HG02840 (cell line): Measurements from ENCODE around the gene NT5M.

Experiments used
- ATAC-seq: cut with Tn5 transposase; IDR thresholded peaks from one replicate; pipeline ENCODE4 v1.9.1; 2021; ENCODE audit warnings: mild to moderate bottlenecking, moderate library complexity, moderate number of reproducible peaks; ENCODE audit not compliant: unreplicated experiment, low FRiP score

Gene NT5M

DNA sequence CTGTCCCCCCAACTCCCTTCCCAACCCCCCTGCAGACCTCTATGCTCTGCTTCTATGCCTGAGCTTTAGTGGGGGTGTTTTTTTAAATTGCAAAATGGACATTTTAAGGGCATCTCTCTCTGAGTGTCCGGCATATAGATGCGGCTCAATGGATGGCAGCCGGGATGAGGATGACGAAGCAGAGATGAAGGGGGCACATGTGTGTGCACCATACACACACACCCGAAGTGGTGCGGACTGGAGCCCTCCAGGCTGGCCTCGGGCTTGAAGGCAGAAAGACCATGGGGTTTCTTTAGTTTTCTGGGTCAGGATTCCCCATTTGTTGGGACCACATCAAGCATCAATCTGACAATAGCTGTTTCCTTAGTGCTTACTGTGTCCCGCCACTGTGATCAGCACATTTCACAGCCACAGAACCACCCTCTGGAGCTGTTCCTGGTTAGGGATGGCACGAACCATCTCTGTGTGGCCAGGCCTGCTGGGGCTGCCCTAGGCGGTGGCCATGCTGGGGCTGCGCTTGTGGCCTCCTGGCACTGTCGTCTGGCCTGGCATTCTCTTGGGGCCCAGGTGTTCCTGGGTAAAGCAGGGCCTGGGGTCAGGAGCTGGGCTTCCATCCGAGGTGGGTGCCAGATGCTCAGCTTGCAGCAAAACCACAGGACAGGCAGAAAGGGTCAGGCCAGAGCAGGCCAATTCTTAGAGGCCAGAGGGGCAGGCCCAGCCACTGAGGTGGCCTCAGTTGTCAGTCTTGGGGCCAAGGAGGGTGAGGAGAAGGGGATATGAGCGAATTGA, 49.9 kb downstream of the NT5M start:
- ATAC-seq: no peak

- ATAC-seq: no peak
Measured at GRCh38 chr17:17353625-17354484, 50.7 kb downstream of the NT5M start.

- no peak for ATAC-seq
Measured at GRCh38 chr17:17354560-17355349, 51.6 kb downstream of the NT5M start.

GRCh38 chr17:17355426-17355825, 52.3 kb downstream of the NT5M start:
- ATAC-seq: no peak

- ATAC-seq: no peak
Measured at GRCh38 chr17:17356149-17356930, 53.2 kb downstream of the NT5M start.

- ATAC-seq: no peak
Measured at GRCh38 chr17:17356931-17357270, 53.7 kb downstream of the NT5M start.

DNA sequence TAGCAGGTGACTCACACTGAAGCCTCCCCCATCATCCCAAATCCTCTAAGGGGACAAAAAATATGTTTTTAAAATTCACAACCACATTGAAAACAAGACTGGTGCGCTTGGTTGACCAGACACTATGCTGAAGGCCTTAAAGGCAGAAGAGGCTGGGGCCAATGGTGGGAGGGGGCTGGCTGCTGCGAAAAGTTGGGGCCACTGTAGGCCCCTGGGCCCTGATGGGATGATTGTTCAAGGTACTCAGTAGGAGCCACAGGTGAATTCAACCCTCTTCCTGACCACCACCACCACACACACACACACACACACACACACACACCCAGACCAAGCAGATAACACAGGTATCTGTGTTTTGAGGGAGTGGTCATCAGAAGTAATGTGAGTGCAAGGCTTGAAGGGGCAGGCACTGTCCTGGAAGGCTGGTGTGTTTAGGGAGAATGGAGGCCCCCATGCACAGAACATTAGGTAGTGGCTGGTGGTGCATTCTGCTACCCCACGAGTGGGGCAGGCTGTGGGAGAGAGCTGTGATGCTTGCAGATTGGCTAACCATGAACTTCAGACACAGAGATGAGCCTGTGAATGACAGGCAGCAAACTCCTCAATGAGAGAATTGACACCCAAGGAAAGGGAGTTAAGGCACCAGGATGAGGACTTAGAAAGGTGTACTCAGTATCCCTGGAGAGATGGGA, 55.0 kb downstream of the NT5M start:
- ATAC-seq: no peak

GRCh38 chr17:17358866-17359265, 55.7 kb downstream of the NT5M start:
- no peak for ATAC-seq

DNA sequence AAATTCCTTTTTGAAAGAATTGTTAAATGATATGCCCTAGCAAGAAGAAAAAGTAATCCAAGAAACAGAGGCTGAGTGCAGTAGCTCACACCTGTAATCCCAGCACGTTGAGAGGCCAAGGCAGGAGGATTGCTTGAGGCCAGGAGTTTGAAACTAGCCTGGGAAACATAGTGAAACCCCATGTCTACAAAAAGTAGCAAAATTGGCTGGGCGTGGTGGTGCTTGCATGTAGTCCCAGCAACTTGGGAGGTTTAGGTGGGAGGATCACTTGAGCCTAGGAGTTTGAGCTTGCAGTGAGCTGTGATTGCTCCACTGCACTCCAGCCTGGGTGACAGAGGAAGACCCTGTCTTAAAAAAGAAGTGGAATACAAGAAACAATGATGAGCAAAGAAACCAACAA, 56.1 kb downstream of the NT5M start:
- ATAC-seq: no peak

- no peak for ATAC-seq
Measured at GRCh38 chr17:17360087-17360730, 57.0 kb downstream of the NT5M start.

DNA sequence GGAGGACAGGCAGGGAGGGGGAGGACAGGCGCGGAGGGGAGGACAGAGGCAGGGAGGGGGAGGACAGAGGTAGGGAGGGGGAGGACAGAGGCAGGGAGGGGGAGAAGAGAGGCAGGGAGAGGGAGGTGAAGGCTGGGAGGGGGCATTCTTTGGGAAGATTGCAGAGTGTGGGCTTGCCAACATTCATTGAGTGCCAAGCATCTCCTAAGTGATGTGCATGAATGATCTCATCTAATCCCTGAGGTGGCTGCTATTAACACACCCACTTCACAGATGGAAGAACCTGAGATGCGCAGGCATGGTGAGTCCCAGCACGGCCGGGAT, 58.3 kb downstream of the NT5M start:
- ATAC-seq: no peak

GRCh38 chr17:17361867-17362539, 58.8 kb downstream of the NT5M start:
- ATAC-seq: no peak

GRCh38 chr17:17362540-17362930, 59.4 kb downstream of the NT5M start:
- ATAC-seq: no peak

GRCh38 chr17:17363638-17364337, 60.6 kb downstream of the NT5M start:
- no peak for ATAC-seq

GRCh38 chr17:17364338-17364667, 61.1 kb downstream of the NT5M start:
- no peak for ATAC-seq

- ATAC-seq: no peak
Measured at GRCh38 chr17:17365476-17366110, 62.4 kb downstream of the NT5M start.

DNA sequence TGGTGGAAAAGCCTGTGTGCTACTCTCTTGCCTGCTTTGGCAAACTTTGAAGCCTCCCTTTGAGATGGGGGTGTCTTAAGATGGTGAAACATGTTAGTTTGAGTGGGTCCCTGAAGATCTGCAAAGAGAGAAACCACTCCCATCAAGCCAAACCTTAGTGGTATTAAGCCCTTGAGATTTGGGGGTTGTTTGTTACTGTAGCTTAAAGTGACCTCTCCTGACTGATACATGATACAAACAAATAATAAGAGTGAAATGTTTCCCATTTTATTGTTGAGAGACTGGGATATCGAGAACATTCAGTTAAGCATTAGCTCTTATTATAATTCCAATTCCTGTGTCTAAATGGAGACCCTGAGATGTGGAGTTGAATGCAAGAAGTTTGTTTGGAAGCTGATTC, 63.1 kb downstream of the NT5M start:
- ATAC-seq: no peak
